GM21515 (cell line): Measurements from ENCODE around the gene AMHR2.

Source experiments
- ATAC-seq: cut with Tn5 transposase; IDR thresholded peaks from one replicate; pipeline ENCODE4 v1.9.1; 2021; ENCODE audit not compliant: unreplicated experiment

Gene AMHR2

GRCh38 chr12:53452159-53453077 lies 28.8 kb downstream of the AMHR2 start:
- ATAC-seq, result no peak

GRCh38 chr12:53453953-53454640 lies 30.4 kb downstream of the AMHR2 start:
- no peak for ATAC-seq

- no peak for ATAC-seq
These were observed 31.1 kb downstream of the AMHR2 start for GRCh38 chr12:53454707-53455106.

GRCh38 chr12:53456654-53457366 lies 33.2 kb downstream of the AMHR2 start:
- no peak for ATAC-seq

- ATAC-seq, result no peak
These were observed 35.4 kb downstream of the AMHR2 start for GRCh38 chr12:53459097-53459496.

- ATAC-seq, result no peak
These were observed 37.4 kb downstream of the AMHR2 start for GRCh38 chr12:53461059-53461458.

GRCh38 chr12:53461591-53461990 lies 37.9 kb downstream of the AMHR2 start:
- no peak for ATAC-seq

- ATAC-seq, result no peak
These were observed 39.3 kb downstream of the AMHR2 start for GRCh38 chr12:53462935-53463334.

- no peak for ATAC-seq
These were observed 40.3 kb downstream of the AMHR2 start for GRCh38 chr12:53463802-53464560.

GRCh38 chr12:53464685-53465418 lies 41.2 kb downstream of the AMHR2 start:
- ATAC-seq, result no peak

- no peak for ATAC-seq
These were observed 42.0 kb downstream of the AMHR2 start for GRCh38 chr12:53465679-53466078.

GRCh38 chr12:53466640-53467039 lies 43.0 kb downstream of the AMHR2 start:
- ATAC-seq, result no peak

- no peak for ATAC-seq
These were observed 43.4 kb downstream of the AMHR2 start for GRCh38 chr12:53467082-53467481.

GRCh38 chr12:53467880-53468279 lies 44.2 kb downstream of the AMHR2 start:
- no peak for ATAC-seq

- no peak for ATAC-seq
These were observed 44.6 kb downstream of the AMHR2 start for GRCh38 chr12:53468282-53468681.

- no peak for ATAC-seq
These were observed 48.5 kb downstream of the AMHR2 start for GRCh38 chr12:53472056-53472582.

GRCh38 chr12:53474077-53474476 lies 50.4 kb downstream of the AMHR2 start:
- ATAC-seq, result no peak

- ATAC-seq, result no peak
These were observed 51.2 kb downstream of the AMHR2 start for GRCh38 chr12:53474819-53475218.

- ATAC-seq, result no peak
These were observed 53.1 kb downstream of the AMHR2 start for GRCh38 chr12:53476769-53477209.

- ATAC-seq, result no peak
These were observed 55.2 kb downstream of the AMHR2 start for GRCh38 chr12:53478865-53479264.
